ENCODE data around the gene AURKB.

DNA sequence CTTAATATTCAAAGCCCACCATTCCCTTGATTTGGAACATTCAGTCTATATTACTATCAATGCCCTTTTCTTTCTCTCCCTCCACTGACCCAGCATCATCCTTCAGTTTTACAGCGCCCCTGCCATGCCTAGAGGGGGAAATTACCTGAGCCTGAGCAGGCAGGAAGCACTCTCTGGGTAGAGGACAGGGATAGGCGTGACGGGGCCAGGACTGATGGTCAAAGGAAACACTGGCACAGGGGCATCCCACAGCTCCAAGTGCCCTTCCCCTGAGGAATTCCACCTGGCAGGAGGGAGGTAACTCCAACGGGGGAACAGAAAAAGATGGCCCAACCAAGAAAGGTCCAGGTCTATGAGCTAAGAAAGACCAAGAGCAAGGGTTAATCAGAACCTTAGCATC, 27.5 kb upstream of the AURKB start:
- TF ChIP-seq, protein P1, sequence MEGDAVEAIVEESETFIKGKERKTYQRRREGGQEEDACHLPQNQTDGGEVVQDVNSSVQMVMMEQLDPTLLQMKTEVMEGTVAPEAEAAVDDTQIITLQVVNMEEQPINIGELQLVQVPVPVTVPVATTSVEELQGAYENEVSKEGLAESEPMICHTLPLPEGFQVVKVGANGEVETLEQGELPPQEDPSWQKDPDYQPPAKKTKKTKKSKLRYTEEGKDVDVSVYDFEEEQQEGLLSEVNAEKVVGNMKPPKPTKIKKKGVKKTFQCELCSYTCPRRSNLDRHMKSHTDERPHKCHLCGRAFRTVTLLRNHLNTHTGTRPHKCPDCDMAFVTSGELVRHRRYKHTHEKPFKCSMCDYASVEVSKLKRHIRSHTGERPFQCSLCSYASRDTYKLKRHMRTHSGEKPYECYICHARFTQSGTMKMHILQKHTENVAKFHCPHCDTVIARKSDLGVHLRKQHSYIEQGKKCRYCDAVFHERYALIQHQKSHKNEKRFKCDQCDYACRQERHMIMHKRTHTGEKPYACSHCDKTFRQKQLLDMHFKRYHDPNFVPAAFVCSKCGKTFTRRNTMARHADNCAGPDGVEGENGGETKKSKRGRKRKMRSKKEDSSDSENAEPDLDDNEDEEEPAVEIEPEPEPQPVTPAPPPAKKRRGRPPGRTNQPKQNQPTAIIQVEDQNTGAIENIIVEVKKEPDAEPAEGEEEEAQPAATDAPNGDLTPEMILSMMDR (IDR thresholded peaks at IDR 0.05 in 8 of 11, conservative IDR thresholded peaks at IDR 0.05 in 3 of 11), result no peak
- TF ChIP-seq POLR2A (IDR thresholded peaks at IDR 0.05) (no peak), POLR2AphosphoS5 (IDR thresholded peaks at IDR 0.05) (no peak)

Data from spleen (tissue), 7 donors.